NCI-H128 (cell line): Measurements from ENCODE around the gene DOK6.
"Not testable (repeated sequence)": the region's sequence is repeated elsewhere in the genome, so short reads cannot be mapped to it uniquely, and the experiment has no call there.

ENCODE experiments used
- DNase-seq: peaks from one replicate; lab custom pipeline; 2025; ENCODE audit not compliant: unreplicated experiment; lab: John Stamatoyannopoulos, UW

Gene DOK6

GRCh38 chr18:69790649-69791048 is 390.0 kb downstream of the DOK6 start:
- no peak for DNase-seq

- no peak for DNase-seq
These were observed 395.1 kb downstream of the DOK6 start for GRCh38 chr18:69795791-69796190.

- no peak for DNase-seq
These were observed 404.3 kb downstream of the DOK6 start for GRCh38 chr18:69804776-69805501.

GRCh38 chr18:69808399-69808798 is 407.7 kb downstream of the DOK6 start:
- DNase-seq: no peak

- DNase-seq: no peak
These were observed 412.9 kb downstream of the DOK6 start for GRCh38 chr18:69813559-69813958.

GRCh38 chr18:69814861-69815385 is 414.2 kb downstream of the DOK6 start:
- no peak for DNase-seq

GRCh38 chr18:69817335-69817940 is 416.8 kb downstream of the DOK6 start:
- DNase-seq: no peak

GRCh38 chr18:69819460-69819859 is 418.8 kb downstream of the DOK6 start:
- no peak for DNase-seq

- no peak for DNase-seq
These were observed 419.9 kb downstream of the DOK6 start for GRCh38 chr18:69820538-69820937.

GRCh38 chr18:69830189-69830588 is 429.5 kb downstream of the DOK6 start:
- DNase-seq: no peak

- not testable (repeated sequence) for DNase-seq
These were observed 434.3 kb downstream of the DOK6 start for GRCh38 chr18:69834980-69835379.

- no peak for DNase-seq
These were observed 437.3 kb downstream of the DOK6 start for GRCh38 chr18:69838003-69838402.

- no peak for DNase-seq
These were observed 438.1 kb downstream of the DOK6 start for GRCh38 chr18:69838620-69839411.

- DNase-seq: no peak
These were observed 438.8 kb downstream of the DOK6 start for GRCh38 chr18:69839497-69839896.

- no peak for DNase-seq
These were observed 439.3 kb downstream of the DOK6 start for GRCh38 chr18:69840001-69840400.

- DNase-seq: no peak
These were observed 439.8 kb downstream of the DOK6 start for GRCh38 chr18:69840445-69840844.

- no peak for DNase-seq
These were observed 440.4 kb downstream of the DOK6 start for GRCh38 chr18:69841117-69841516.

GRCh38 chr18:69843015-69843414 is 442.3 kb downstream of the DOK6 start:
- DNase-seq: no peak

GRCh38 chr18:69844656-69845055 is 444.0 kb downstream of the DOK6 start:
- DNase-seq: no peak

- DNase-seq: peak; percentile 90
These were observed 445.2 kb downstream of the DOK6 start for GRCh38 chr18:69845593-69846506.

GRCh38 chr18:69853051-69853450 is 452.4 kb downstream of the DOK6 start:
- DNase-seq: no peak
